ENCODE results near the gene CFAP47.

DNA sequence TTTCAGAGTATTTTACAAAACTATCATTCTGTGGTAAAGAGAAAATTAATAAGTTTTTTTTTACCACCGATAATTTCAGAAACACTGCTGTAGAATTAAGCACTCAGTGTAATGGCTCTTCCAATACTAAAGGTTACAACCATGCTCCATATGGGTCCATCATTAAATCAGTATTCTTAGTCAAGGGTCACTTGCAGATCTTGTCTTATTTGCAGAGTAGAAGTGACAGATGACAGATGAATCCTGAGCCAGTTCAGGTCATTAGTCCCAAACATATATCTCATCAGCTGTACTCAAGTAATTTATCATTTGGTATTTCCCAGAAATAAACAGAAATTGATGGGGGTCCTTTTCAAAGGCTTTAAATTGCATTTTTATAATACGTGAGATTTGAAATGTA is 182.9 kb downstream of the CFAP47 start:
- TF ChIP-seq, protein P1, sequence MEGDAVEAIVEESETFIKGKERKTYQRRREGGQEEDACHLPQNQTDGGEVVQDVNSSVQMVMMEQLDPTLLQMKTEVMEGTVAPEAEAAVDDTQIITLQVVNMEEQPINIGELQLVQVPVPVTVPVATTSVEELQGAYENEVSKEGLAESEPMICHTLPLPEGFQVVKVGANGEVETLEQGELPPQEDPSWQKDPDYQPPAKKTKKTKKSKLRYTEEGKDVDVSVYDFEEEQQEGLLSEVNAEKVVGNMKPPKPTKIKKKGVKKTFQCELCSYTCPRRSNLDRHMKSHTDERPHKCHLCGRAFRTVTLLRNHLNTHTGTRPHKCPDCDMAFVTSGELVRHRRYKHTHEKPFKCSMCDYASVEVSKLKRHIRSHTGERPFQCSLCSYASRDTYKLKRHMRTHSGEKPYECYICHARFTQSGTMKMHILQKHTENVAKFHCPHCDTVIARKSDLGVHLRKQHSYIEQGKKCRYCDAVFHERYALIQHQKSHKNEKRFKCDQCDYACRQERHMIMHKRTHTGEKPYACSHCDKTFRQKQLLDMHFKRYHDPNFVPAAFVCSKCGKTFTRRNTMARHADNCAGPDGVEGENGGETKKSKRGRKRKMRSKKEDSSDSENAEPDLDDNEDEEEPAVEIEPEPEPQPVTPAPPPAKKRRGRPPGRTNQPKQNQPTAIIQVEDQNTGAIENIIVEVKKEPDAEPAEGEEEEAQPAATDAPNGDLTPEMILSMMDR (conservative IDR thresholded peaks at IDR 0.05; ENCODE audit: low read depth, low read length): no peak
- TF ChIP-seq EZH2 (IDR thresholded peaks at IDR 0.05; ENCODE audit: borderline replicate concordance, low read depth, low read length, poor library complexity, severe bottlenecking): no peak
